K562 (cell line): ENCODE measurements around the gene LRGUK. TPM values are rescaled to one million over a fixed set of nuclear protein-coding genes. Genes with fewer than 3 reads are reported as not detected.

Source experiments
- ATAC-seq: fragments of 200-7000 bp; cut with Tn5 transposase; 3 replicates; pipeline ENCODE4 v1.9.1; 2020; ENCODE audit warnings: moderate library complexity
- BruUV-seq: library from RNA; stranded (reverse); fragments of 400-500 nt; replicated peaks from 2 replicates; lab custom pipeline; 2021; lab: Mats Ljungman, UMichigan
- CTCF ChIA-PET: fragments of 300-600 bp; formaldehyde crosslinking; extraction: SDS; loops from one replicate; lab custom pipeline; 2021; ENCODE audit warnings: low intra/inter-chr PET ratio; lab: Yijun Ruan, JAX
- POLR2A ChIA-PET: fragments of 300-600, 350-650 bp; sonication (Branson Sonifier 250); formaldehyde crosslinking; extraction: SDS; loops from one replicate; lab custom pipeline; 2021; ENCODE audit warnings: antibody characterized with exemption, inconsistent platforms; lab: Yijun Ruan, JAX
- DNase-seq, 4 experiments: peaks; one replicate each; pipeline versions ENCODE4 v3.0.0 to v3.0.0-alpha.2; 2011 to 2018; ENCODE audit warnings: low spot score in 3 of 4, mixed read lengths in 3 of 4; ENCODE audit errors: extremely low read depth in 1 of 4
- FAIRE-seq: peaks from 2 replicates; lab custom pipeline; 2011; peaks lifted over from hg19 to GRCh38; lab: Jason Lieb, UNC
- H2AFZ ChIP-seq: 2 replicates; pipeline ENCODE4 v1.6.0; 2011; ENCODE audit warnings: low read depth, low read length, control low read depth, inconsistent platforms
- H3K27ac ChIP-seq: fragments of 200-600 bp; 3 replicates; pipeline ENCODE4 v1.8.0; 2011; ENCODE audit warnings: low read depth, mild to moderate bottlenecking, control low read depth, inconsistent platforms, low read length, moderate library complexity, mixed read lengths; ENCODE audit errors: extremely low read depth
- H3K27me3 ChIP-seq, 2 experiments: fragments of 300-600 bp in 1 of 2; 2 replicates in 1 of 2; 3 replicates in 1 of 2; pipeline versions ENCODE4 v1.6.0 to v1.8.0; 2011; ENCODE audit warnings: inconsistent platforms in 2 of 2, low read length in 2 of 2, mild to moderate bottlenecking in 1 of 2, mixed read lengths in 1 of 2, moderate library complexity in 1 of 2; ENCODE audit not compliant: control insufficient read depth in 2 of 2, insufficient read depth in 2 of 2
- H3K36me3 ChIP-seq: fragments of 300-600 bp; 3 replicates; pipeline ENCODE4 v1.8.0; 2011; ENCODE audit warnings: mild to moderate bottlenecking, low read length, inconsistent platforms; ENCODE audit not compliant: control insufficient read depth, insufficient read depth
- H3K4me1 ChIP-seq, 2 experiments: fragments of 200-600 bp in 1 of 2; replicated peaks in 1 of 2; 2 replicates in 1 of 2; 3 replicates in 1 of 2; pipeline versions ENCODE4 v1.5.1 to v1.8.0; 2011; ENCODE audit warnings: inconsistent platforms in 2 of 2, low read length in 2 of 2, mild to moderate bottlenecking in 1 of 2, mixed read lengths in 1 of 2, moderate library complexity in 1 of 2; ENCODE audit not compliant: control insufficient read depth in 2 of 2, insufficient read depth in 2 of 2
- H3K4me2 ChIP-seq: 2 replicates; pipeline ENCODE4 v1.6.1; 2011; ENCODE audit warnings: low read length, control low read depth, inconsistent platforms, mixed read lengths; ENCODE audit not compliant: insufficient read depth
- H3K4me3 ChIP-seq: fragments of 200-600 bp; sonication (generic), shearing (Covaris generic); 2 replicates; pipeline ENCODE4 v1.5.1; 2016; ENCODE audit warnings: control low read depth, inconsistent platforms
- H3K79me2 ChIP-seq: fragments of 200-600 bp; 3 replicates; pipeline ENCODE4 v1.8.0; 2011; ENCODE audit warnings: low read length, inconsistent platforms; ENCODE audit not compliant: control insufficient read depth, insufficient read depth
- H3K9ac ChIP-seq, 2 experiments: 2 replicates each; pipeline versions ENCODE4 v1.6.0 to v1.6.1; 2011; ENCODE audit warnings: low read depth in 2 of 2, low read length in 2 of 2, control low read depth in 1 of 2, inconsistent platforms in 1 of 2, mild to moderate bottlenecking in 1 of 2, mixed read lengths in 1 of 2; ENCODE audit not compliant: insufficient read depth in 1 of 2
- H3K9me1 ChIP-seq: one replicate; pipeline ENCODE4 v1.6.0; 2011; ENCODE audit warnings: inconsistent platforms, mild to moderate bottlenecking, low read length, moderate library complexity; ENCODE audit not compliant: control insufficient read depth, insufficient read depth
- H3K9me3 ChIP-seq: replicated peaks from 2 replicates; pipeline ENCODE4 v1.5.1; 2011; ENCODE audit warnings: low read depth, low read length, inconsistent platforms; ENCODE audit not compliant: control insufficient read depth, insufficient read depth
- H4K20me1 ChIP-seq: replicated peaks from 2 replicates; pipeline ENCODE4 v1.6.1; 2011; ENCODE audit warnings: low read length, inconsistent platforms, mixed read lengths; ENCODE audit not compliant: control insufficient read depth, insufficient read depth
- ATF7 ChIP-seq: fragments of 450-650 bp; IDR thresholded peaks from 2 replicates; pipeline ENCODE4 v1.7.1; 2014; ENCODE audit warnings: mild to moderate bottlenecking, moderate library complexity
- BRD4 ChIP-seq: fragments of 200-600 bp; sonication (generic); IDR thresholded peaks from 2 replicates; pipeline ENCODE4 v1.6.1; 2017; ENCODE audit warnings: inconsistent platforms
- CEBPB ChIP-seq: fragments of 450-650 bp; IDR thresholded peaks from 2 replicates; pipeline ENCODE4 v1.6.1; 2016; ENCODE audit warnings: missing genetic modification characterization, missing compliant biosample characterization
- CEBPG ChIP-seq, 3 experiments: fragments of 200-800 bp in 1 of 3; sonication (Bioruptor generic) in 1 of 3; sonication (generic) in 1 of 3; formaldehyde crosslinking in 1 of 3; IDR thresholded peaks in 2 of 3; conservative IDR thresholded peaks in 1 of 3; 2 replicates each; pipeline versions ENCODE4 v1.6.1 to v1.8.0; 2016 to 2022; ENCODE audit warnings: missing compliant biosample characterization in 2 of 3, missing genetic modification characterization in 2 of 3, mild to moderate bottlenecking in 1 of 3, missing genetic modification reagents in 1 of 3
- CHD2 ChIP-seq: IDR thresholded peaks from 2 replicates; pipeline ENCODE4 v1.6.1; 2011; ENCODE audit warnings: low read depth, low read length
- CHD4 ChIP-seq: fragments of 200-600 bp; sonication (generic); IDR thresholded peaks from 3 replicates; pipeline ENCODE4 v1.6.1; 2012; ENCODE audit warnings: low read depth, mild to moderate bottlenecking, mixed read lengths, low read length, inconsistent platforms; ENCODE audit not compliant: insufficient read depth, insufficient replicate concordance, poor library complexity, severe bottlenecking
- EWSR1 ChIP-seq: fragments of 450-650 bp; IDR thresholded peaks from 2 replicates; pipeline ENCODE4 v1.6.1; 2018; ENCODE audit warnings: borderline replicate concordance, mild to moderate bottlenecking, low read depth, moderate library complexity; ENCODE audit not compliant: partially characterized antibody
- HNRNPLL ChIP-seq: fragments of 200-400 bp; formaldehyde crosslinking; IDR thresholded peaks from 2 replicates; pipeline ENCODE4 v1.6.1; 2017; ENCODE audit warnings: low read length, low read depth, mild to moderate bottlenecking; ENCODE audit not compliant: poor library complexity, severe bottlenecking
- KDM2B ChIP-seq: fragments of 250-450 bp; sonication (Bioruptor Pico); IDR thresholded peaks from 2 replicates; pipeline ENCODE4 v1.8.0; 2021; ENCODE audit warnings: mild to moderate bottlenecking, moderate library complexity
- MAFF ChIP-seq: IDR thresholded peaks from 2 replicates; pipeline ENCODE4 v1.6.1; 2012; ENCODE audit warnings: low read length, improper control_type of control experiment
- NFE2 ChIP-seq: IDR thresholded peaks from 2 replicates; pipeline ENCODE4 v1.6.1; 2014; ENCODE audit warnings: antibody characterized with exemption, low read depth
- POLR2A ChIP-seq: fragments of 450-650 bp; conservative IDR thresholded peaks from 2 replicates; pipeline ENCODE4 v1.6.1; 2016
- PURB ChIP-seq: sonication (generic); formaldehyde crosslinking; IDR thresholded peaks from 2 replicates; pipeline ENCODE4 v1.9.0; 2021; ENCODE audit warnings: low read depth, mild to moderate bottlenecking, missing genetic modification reagents
- SMC3 ChIP-seq: conservative IDR thresholded peaks from 2 replicates; pipeline ENCODE4 v1.6.1; 2011; ENCODE audit warnings: low read depth, low read length, improper control_type of control experiment; ENCODE audit not compliant: insufficient read depth
- ZNF408 ChIP-seq: fragments of 250-450 bp; sonication (Bioruptor Pico); IDR thresholded peaks from 2 replicates; pipeline ENCODE4 v1.4.0; 2020; ENCODE audit warnings: low read depth, mild to moderate bottlenecking, moderate library complexity
- ZNF589 ChIP-seq: fragments of 200-800 bp; sonication (Bioruptor generic); IDR thresholded peaks from 2 replicates; pipeline ENCODE4 v1.6.1; 2016; ENCODE audit warnings: low read depth, missing genetic modification characterization, missing compliant biosample characterization
- WGBS: fragments of 100-300 bp; shearing (Covaris generic); methylation state at CpG from one replicate; pipeline ENCODE4 v1.1.6; 2016; ENCODE audit warnings: low coverage, mixed read lengths; ENCODE audit not compliant: insufficient coverage; ENCODE audit errors: missing lambda C conversion rate; 5-methylcytosine and 5-hydroxymethylcytosine counted together
- in situ Hi-C: fragments of 300-500 bp; cut with MboI; formaldehyde crosslinking; loops from 4 replicates; pipeline ENCODE4 v1.15.0; 2018; ENCODE audit warnings: inconsistent platforms, mixed read lengths
- intact Hi-C: fragments of 100-400 bp; cut with micrococcal nuclease; formaldehyde crosslinking; loops from 2 replicates; pipeline ENCODE4 v1.14.2; 2022
- polyA plus RNA-seq, 8 experiments: library from polyadenylated mRNA; depleted of rRNA in 4 of 8; stranded (reverse) in 5 of 8; unstranded in 3 of 8; fragments of >200 nt; fragmentation: Nextera tagmentation in 2 of 8; fragmentation: Illumina TruSeq in 1 of 8; extraction: Ambion mirVana in 2 of 8; extraction: Trizol in 1 of 8; gene quantifications; 2 replicates each; pipeline versions ENCODE4 v1.2.1 to v1.2.3, GENCODE V29; 2011 to 2014; ENCODE audit warnings: inconsistent platforms in 1 of 8, missing spikeins in 1 of 8
- total RNA-seq, 7 experiments: library from RNA; depleted of rRNA in 6 of 7; stranded (reverse); fragments of >200 nt in 6 of 7; fragmentation: Illumina TruSeq in 2 of 7; extraction: Trizol in 2 of 7; gene quantifications; 2 replicates each; pipeline versions ENCODE4 v1.2.1 to v1.2.3, GENCODE V29; 2011 to 2021; ENCODE audit warnings: low replicate concordance in 1 of 7
- TF ChIP-seq, protein P1 (sequence below), 2 experiments: fragments of 450-650 bp in 1 of 2; sonication (generic) in 1 of 2; formaldehyde crosslinking in 1 of 2; IDR thresholded peaks in 1 of 2; conservative IDR thresholded peaks in 1 of 2; 2 replicates each; pipeline versions ENCODE4 v1.6.1 to v1.8.1; 2016 to 2023; ENCODE audit warnings: mild to moderate bottlenecking in 2 of 2, moderate library complexity in 2 of 2, inconsistent platforms in 1 of 2, missing genetic modification reagents in 1 of 2
- TF ChIP-seq, protein P2 (sequence below): fragments of 250-450 bp; sonication (Bioruptor Pico); IDR thresholded peaks from 2 replicates; pipeline ENCODE4 v1.8.0; 2022; ENCODE audit warnings: inconsistent platforms, mild to moderate bottlenecking, moderate library complexity, borderline replicate concordance

Gene LRGUK
- total and polyA plus RNA-seq, 9 of the 15 experiments (the other 6 are each of a cell fraction or from before 2014, with no cell fraction given) = 0.04 to 0.33 (median 0.18) TPM

DNA sequence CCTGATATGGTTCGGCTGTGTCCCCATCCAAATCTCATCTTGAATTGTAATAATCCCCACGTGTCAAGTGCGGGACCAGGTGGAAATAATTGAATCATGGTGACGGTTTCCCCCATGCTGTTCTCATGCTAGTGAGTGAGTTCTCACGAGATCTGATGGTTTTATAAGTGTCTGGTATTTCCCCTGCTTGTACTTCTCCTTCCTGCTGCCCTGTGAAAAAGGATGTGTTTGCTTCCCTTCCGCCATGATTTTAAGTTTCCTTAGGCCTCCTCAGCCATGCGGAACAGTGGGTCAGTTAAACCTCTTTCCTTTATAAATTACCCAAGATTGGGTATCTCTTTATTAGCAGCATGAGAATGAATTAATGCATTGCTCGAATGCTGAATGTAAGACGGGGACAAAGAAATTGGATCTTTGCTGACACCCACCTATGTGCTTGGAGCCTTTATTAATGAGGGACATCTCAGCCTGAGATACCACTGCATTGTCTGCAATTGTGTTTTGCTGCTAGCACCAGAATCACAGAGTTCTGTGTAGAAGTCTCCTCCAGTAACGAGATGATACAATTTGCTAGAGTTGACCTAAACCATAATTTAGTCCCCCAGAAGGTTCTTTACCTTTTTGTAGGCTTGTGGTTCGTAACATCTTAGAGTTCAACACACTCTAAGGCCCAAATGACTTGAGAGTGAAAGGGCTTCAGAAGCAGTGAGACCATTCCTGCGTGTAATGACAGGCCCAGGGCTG, 160.9 kb downstream of the LRGUK start:
- FAIRE-seq (no peak), ATAC-seq (peak; percentile 45), DNase-seq (no peak)
- Histone ChIP-seq H3K36me3 (no peaks in the 10 kb centered on the region), H3K4me2 (no peak overlapping the region), H3K9me1 (no peaks in the 10 kb centered on the region), H3K4me3 (no peak overlapping the region), H3K27me3 (no peaks in the 10 kb centered on the region), H4K20me1 (no peaks in the 10 kb centered on the region), H3K9me3 (no peaks in the 10 kb centered on the region), H3K9ac (no peak overlapping the region), H2AFZ (no peak overlapping the region), H3K4me1 (peaks cover 0 to 15% of the 10 kb centered on the region in 2 experiments; a peak in 2 of 5 replicates), H3K79me2 (no peaks in the 10 kb centered on the region), H3K27ac (no peak overlapping the region)
- WGBS = 52% methylated on average over 12 of the region's 12 CpGs
- in situ Hi-C loops = no loop called here
- POLR2A ChIA-PET = interaction anchor here (2.0 kb wide), 1 partner anchor 11 kb away, joined by 5 read pairs; no protein-coding TSS in a partner anchor
- peak; percentile 48; the same call in 1 of the 2 replicates for TF ChIP-seq CHD2
- 0 out of 2 replicates have a peak, but pooled peaks have one; percentile 18 for TF ChIP-seq POLR2A
- no peak for TF ChIP-seq CHD4
- TF ChIP-seq SMC3 = no peak
- no peak for TF ChIP-seq ZNF589 (CRISPR knock-in tag)
- TF ChIP-seq, protein P1, sequence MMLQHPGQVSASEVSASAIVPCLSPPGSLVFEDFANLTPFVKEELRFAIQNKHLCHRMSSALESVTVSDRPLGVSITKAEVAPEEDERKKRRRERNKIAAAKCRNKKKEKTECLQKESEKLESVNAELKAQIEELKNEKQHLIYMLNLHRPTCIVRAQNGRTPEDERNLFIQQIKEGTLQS (IDR thresholded peaks at IDR 0.05) = peak; percentile 61
- TF ChIP-seq, protein P1 (CRISPR knock-in tag; conservative IDR thresholded peaks at IDR 0.05) = no peak
- TF ChIP-seq BRD4 = no peak
- TF ChIP-seq CEBPB (tag) = peak; percentile 14; the same call in 1 of the 2 replicates
- TF ChIP-seq KDM2B (CRISPR knock-in tag) = no peak
- no peak for TF ChIP-seq ATF7
- TF ChIP-seq HNRNPLL = no peak
- no peak for TF ChIP-seq NFE2
- no peak for TF ChIP-seq MAFF
- peak; percentile 60; the same call in 1 of the 2 replicates for TF ChIP-seq CEBPG (CRISPR knock-in tag; IDR thresholded peaks at IDR 0.05)
- peak; percentile 54 to 68; a peak in 3 of 4 replicates for TF ChIP-seq CEBPG (tag; conservative IDR thresholded peaks at IDR 0.05 in 1 of 2, IDR thresholded peaks at IDR 0.05 in 1 of 2)
- TF ChIP-seq EWSR1 = no peak
- TF ChIP-seq, protein P2, sequence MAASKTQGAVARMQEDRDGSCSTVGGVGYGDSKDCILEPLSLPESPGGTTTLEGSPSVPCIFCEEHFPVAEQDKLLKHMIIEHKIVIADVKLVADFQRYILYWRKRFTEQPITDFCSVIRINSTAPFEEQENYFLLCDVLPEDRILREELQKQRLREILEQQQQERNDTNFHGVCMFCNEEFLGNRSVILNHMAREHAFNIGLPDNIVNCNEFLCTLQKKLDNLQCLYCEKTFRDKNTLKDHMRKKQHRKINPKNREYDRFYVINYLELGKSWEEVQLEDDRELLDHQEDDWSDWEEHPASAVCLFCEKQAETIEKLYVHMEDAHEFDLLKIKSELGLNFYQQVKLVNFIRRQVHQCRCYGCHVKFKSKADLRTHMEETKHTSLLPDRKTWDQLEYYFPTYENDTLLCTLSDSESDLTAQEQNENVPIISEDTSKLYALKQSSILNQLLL (CRISPR knock-in tag) = no peak
- no peak for TF ChIP-seq ZNF408 (CRISPR knock-in tag)
- TF ChIP-seq PURB (CRISPR knock-in tag) = no peak
- CTCF ChIA-PET = no interaction called here
- intact Hi-C loops = no loop called here
- no TSS peak for BruUV-seq
